PC-9 (cell line): ENCODE data around the gene ERG.

Experiments used
- CTCF ChIP-seq: fragments of 200-600 bp; sonication (generic); conservative IDR thresholded peaks from 2 replicates; pipeline ENCODE4 v1.6.1; 2017; ENCODE audit warnings: mixed run types, antibody characterized with exemption, mild to moderate bottlenecking, moderate library complexity
- EZH2 ChIP-seq: fragments of 200-600 bp; sonication (generic); IDR thresholded peaks from 2 replicates; pipeline ENCODE4 v1.8.0; 2017; ENCODE audit warnings: antibody characterized with exemption, low read depth

DNA sequence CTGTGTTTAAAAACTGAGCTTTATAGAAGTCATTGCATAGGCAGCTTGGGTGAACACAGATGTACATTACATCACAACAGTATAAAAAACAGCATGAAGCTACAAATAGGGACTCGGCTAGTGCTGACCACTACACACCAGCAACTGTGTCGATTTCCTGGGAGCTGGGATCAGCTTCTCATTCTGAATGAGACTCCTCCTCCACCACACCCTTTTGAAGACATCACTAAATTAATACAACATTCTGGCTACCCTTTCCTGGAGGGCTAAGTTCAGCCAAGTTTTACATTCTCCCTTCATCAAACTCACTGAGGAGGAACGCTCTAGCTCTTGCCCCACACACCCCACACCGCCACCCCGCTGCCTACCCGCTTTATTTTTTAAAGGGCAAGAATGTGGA is 102.7 kb downstream of the ERG start:
- no peak for TF ChIP-seq CTCF
- no peak for TF ChIP-seq EZH2
